Mesodermal cell (in vitro differentiated cells): ENCODE data around the gene DPP8.
A peak's percentile ranks its signal among the peaks of the same experiment; 100 is the strongest.

Source experiments
- H3K27ac ChIP-seq: 2 replicates; pipeline ENCODE4 v1.7.0; 2013; ENCODE audit warnings: mild to moderate bottlenecking, low read depth, low read length, moderate library complexity; ENCODE audit not compliant: severe bottlenecking
- H3K36me3 ChIP-seq: 2 replicates; pipeline ENCODE4 v1.7.1; 2013; ENCODE audit warnings: mild to moderate bottlenecking, low read length, moderate library complexity; ENCODE audit not compliant: control insufficient read depth, insufficient read depth
- H3K4me1 ChIP-seq: one replicate; pipeline ENCODE4 v1.7.1; 2013; ENCODE audit warnings: mild to moderate bottlenecking, low read length; ENCODE audit not compliant: insufficient read depth, control insufficient read depth, poor library complexity, severe bottlenecking
- H3K4me3 ChIP-seq: 2 replicates; pipeline ENCODE4 v1.7.0; 2013; ENCODE audit warnings: low read length, control low read depth, mild to moderate bottlenecking; ENCODE audit not compliant: insufficient read depth, poor library complexity, severe bottlenecking; ENCODE audit errors: extremely low read depth
- H3K9me3 ChIP-seq: 2 replicates; pipeline ENCODE4 v1.7.1; 2013; ENCODE audit warnings: mild to moderate bottlenecking, low read length, moderate library complexity; ENCODE audit not compliant: control insufficient read depth
- WGBS, 2 experiments: methylation state at CpG; one replicate each; pipeline ENCODE4 v1.1.5; 2013; ENCODE audit warnings: missing lambda C conversion rate in 2 of 2; ENCODE audit not compliant: insufficient coverage in 2 of 2; 5-methylcytosine and 5-hydroxymethylcytosine counted together

The DPP8 gene

DNA sequence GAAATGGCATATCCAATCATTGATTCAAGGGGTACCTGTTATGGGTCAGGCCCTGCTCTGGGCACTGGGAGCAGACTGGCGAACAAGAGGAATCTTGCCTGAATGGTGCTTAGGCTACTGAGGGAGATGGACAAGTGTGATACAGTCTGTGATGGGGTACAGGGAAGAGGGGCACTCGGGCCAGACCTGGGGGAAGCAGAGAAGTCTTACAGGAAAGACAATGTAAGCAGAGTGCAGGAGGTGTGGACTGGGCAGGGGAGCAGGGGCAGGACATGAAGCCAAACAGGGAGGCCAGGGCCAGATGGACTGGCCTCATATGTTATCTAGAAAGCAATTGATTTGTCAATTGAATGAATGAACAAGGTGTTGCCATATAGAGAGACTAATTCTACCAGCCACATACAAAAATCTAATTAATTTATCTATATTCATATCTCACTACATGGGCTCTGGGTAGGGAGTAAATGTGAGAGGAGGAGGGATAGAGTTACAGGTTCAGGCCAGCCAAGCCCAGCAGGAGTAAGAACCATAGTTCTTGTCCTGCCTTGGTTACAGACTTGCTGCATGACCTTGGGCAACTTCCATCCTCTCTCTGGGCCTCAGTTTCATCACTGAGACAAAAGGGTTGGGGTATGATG is 91.2 kb downstream of the DPP8 start:
- Histone ChIP-seq H3K9me3 (no peaks in the 10 kb centered on the region), H3K27ac (no peak overlapping the region), H3K36me3 (no peaks in the 10 kb centered on the region), H3K4me1 (no peaks in the 10 kb centered on the region), H3K4me3 (no peak overlapping the region)
- 92 to 93% methylated on average over 2 of the region's 2 CpGs for WGBS, 2 experiments

DNA sequence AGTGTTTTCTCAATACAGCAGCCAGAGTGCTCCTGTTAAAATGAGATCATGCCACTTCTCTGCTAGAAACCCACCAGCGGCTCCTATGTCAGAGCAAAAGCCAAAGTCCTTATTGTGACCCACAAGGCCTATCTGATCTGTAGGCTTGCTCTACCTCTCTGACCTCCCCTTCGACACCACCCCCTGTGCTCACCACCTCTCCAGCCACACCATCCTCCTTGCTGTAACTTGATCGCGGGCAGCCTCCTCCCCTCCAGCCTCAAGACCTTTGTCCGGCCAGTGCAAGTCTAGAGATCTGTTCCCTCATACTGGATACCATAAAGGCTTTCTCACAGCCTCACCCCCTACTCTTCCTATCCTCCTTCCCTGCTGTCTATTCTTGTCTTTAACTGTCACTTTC is 92.8 kb downstream of the DPP8 start:
- Histone ChIP-seq H3K27ac (no peak overlapping the region), H3K4me1 (peaks cover 10% of the 10 kb centered on the region), H3K4me3 (no peak overlapping the region), H3K36me3 (no peaks in the 10 kb centered on the region), H3K9me3 (no peaks in the 10 kb centered on the region)
- 62 to 74% methylated on average over 5 of the region's 5 CpGs for WGBS, 2 experiments

DNA sequence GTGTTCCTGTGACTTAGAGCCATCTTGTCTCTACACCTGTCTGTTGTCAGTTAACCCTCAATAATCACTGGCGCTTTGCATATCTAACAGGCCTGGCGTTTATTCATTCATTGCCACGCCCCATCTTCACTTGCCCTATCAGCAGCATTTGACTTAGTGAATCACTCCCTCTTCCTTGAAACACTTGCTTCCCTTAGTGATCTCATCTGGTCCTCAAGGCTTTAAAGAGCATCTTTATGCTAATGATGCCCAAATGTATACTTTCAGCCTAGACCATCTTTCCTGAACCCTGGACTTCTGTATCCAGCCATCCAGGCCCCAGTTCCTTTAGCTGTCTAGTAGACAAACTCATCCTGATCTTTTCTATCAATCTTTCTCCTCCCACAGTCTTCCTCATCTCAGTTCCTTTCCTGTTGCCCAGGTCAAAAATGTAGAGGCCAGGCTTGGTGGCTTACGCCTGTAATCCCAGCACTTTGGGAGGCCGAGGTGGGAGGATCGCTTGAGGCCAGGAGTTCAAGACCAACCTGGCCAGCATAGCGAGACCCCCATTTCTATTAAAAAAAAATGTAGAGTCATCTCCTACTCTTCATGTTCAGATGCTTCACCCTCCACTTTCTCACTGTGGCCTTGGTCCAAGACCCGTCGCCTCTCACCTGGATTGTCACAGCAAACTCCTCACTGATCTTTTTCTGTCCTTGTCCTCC is 93.4 kb downstream of the DPP8 start:
- no peaks in the 10 kb centered on the region for H3K36me3 ChIP-seq
- no peaks in the 10 kb centered on the region for H3K9me3 ChIP-seq
- no peak overlapping the region for H3K4me3 ChIP-seq
- no peak overlapping the region for H3K27ac ChIP-seq
- 88 to 92% methylated on average over 7 to 9 of the region's 9 CpGs for WGBS, 2 experiments
- H3K4me1 ChIP-seq = peaks cover 10% of the 10 kb centered on the region

DNA sequence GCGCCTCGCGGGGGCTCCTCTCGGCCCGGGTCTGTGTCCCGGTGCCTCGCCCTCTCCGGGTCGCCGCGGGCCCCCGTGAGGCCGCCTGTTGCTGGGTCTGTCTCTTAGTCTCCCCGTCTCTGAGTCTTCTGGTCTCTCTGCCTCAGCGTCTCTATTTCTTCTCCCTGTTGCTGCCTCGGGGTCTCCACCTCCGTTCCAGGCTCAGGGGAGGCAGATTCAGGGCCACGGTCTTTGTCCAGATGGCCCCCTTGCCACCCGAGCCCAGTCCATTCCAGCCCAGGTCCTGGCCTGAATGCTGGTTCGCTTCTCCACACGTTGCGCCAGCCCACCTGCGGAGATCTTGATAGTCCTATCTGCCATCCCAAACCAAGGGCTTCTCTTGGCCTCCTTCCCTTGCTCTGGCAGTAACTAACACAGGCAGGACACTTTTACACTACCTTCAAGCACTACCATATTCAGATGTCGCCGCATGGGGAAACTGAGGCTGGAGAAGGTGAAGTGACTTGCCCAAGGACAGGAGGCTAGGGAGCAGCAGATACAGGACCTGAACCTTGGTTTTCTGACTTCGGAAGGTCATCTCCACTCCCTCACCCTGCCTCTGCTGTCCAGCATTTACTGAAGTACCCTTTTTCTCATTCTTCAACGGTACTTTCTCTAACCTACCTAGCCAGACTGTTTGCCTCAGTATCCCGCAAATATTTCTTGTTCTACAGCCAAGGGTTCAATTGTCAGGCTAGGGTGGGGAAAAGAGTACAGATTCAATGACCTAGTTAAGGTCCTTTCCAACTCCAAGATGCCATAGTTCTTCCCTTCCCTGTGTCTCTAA is 94.1 kb downstream of the DPP8 start:
- H3K4me1 ChIP-seq = peaks cover 13% of the 10 kb centered on the region
- H3K9me3 ChIP-seq = no peaks in the 10 kb centered on the region
- H3K36me3 ChIP-seq = no peaks in the 10 kb centered on the region
- peak overlapping the region; percentile 49 for H3K4me3 ChIP-seq
- no peak overlapping the region for H3K27ac ChIP-seq
- WGBS, 2 experiments = 17% methylated on average over 21 to 27 of the region's 28 CpGs

DNA sequence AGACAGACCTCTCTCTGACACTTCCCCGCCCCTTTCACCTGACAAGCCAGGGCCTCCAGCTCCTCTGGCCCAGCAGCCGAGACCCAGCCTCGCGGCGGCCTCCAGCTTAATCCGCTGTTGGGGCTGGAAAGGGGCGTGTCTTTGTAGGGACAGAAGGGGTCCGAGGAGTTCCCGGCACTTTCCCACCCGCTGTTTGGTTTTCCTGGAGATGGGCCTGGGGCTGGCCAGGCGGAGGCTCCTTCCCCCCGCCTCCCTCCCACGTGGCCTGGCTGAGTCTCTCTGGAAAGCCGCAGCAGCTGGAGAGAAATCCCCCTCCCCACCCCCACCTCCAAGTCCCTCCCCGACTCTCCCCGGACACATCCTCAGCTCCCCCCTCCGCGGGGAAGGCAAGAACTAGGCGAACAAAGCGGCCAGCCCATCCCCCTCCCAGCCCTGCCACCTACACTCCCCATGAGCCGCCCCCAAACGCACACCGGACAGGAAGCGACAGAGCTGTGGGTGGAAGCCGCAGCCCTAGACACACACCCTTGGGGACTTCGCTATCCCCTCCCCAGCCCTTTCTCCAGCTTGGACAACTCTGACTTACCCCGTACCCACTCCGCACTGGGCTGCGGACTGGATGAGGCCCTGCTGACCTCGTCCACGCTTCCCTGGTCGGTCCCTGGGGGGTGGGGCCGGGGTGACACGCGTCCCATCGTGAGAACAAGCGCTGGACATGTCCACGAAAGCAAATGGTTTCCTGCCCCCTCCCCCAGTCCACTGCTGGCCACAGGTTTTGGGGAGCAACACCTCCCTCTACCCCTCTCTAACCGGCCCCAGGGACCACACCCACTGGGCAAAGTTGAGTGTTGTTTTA is 95.9 kb downstream of the DPP8 start:
- peak overlapping the region; percentile 92 for H3K27ac ChIP-seq
- peaks cover 24% of the 10 kb centered on the region for H3K4me1 ChIP-seq
- no peaks in the 10 kb centered on the region for H3K36me3 ChIP-seq
- no peaks in the 10 kb centered on the region for H3K9me3 ChIP-seq
- WGBS, 2 experiments = 0 to 1% methylated on average over 14 to 28 of the region's 39 CpGs
- H3K4me3 ChIP-seq = peak overlapping the region; percentile 71

DNA sequence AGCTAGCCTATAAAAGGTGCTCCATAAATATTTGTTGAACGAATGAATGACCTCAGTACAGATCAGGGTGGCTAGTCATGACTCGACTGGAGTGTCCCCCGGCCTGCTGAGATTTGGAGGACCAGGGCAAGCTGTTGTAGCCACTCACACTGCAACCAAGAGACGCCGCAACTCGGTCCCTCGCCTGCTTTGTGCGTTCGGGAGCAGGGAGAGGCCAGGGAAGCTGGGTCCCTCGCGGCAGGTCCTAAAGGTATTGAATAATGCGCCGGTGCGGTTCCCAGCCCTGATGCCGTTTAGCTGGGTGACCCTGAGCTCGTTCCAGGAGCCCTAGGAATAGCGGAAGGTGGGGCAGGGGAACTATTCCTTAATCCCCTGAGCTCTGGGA is 96.5 kb downstream of the DPP8 start:
- H3K27ac ChIP-seq = peak overlapping the region; percentile 92
- no peaks in the 10 kb centered on the region for H3K36me3 ChIP-seq
- peak overlapping the region; percentile 71 for H3K4me3 ChIP-seq
- 8 to 19% methylated on average over 9 to 17 of the region's 17 CpGs for WGBS, 2 experiments
- H3K4me1 ChIP-seq = peaks cover 28% of the 10 kb centered on the region
- H3K9me3 ChIP-seq = no peaks in the 10 kb centered on the region

DNA sequence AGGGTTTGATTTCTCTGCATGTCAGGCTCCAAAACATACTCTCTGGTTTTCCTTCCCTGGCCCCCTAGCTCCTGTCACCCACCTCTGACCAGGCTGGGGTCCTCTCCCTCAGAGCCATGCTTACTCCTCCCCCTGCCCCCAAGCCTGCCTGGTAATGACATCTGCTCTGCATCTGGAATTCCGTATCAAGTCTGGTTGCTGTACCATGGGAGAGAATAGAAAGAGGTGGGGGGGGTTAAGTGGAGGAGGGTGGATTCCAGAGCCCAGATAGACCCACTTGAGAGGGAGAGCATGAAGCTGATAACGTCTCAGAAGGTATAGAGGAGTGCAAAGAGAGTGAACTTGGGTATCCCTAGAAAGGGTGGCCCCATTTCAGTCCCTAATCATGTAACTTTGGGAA is 98.9 kb downstream of the DPP8 start:
- H3K4me1 ChIP-seq = peaks cover 39% of the 10 kb centered on the region

DNA sequence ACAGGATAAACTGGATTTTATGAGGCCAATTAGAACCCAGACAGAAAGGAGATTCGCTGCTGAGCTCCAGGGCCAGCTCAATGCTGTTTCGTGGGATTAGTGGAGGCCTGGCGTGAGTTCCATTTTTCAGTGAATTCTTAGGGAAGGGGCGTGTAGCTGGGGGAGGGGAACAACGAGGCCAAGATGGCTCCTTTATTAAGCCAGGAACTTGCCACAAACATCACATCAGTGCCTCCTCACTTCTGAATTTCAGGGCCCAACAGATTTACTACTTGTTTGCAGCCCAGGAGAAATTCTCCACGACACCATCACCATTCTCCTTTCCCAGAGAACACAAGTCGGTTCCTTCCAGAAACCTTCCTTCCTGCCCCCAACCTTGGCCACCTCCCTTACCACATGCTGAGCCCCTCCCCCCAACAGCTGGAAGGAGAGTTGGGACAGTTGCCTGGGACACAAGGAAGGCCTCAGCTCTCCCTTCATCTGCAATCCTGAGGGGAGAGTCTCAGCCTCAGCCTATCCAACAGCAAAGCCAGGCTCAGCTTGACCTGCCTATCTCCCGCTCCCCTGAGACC is 100.6 kb downstream of the DPP8 start:
- Histone ChIP-seq H3K4me1 (peaks cover 39% of the 10 kb centered on the region), H3K36me3 (no peaks in the 10 kb centered on the region), H3K9me3 (no peaks in the 10 kb centered on the region), H3K27ac (peak overlapping the region; percentile 65), H3K4me3 (no peak overlapping the region)
- WGBS, 2 experiments = 9 to 25% methylated on average over 4 to 7 of the region's 8 CpGs

More for the DNA sequence above, 98.9 kb downstream of the DPP8 start:
- Histone ChIP-seq H3K9me3 (no peaks in the 10 kb centered on the region), H3K36me3 (no peaks in the 10 kb centered on the region), H3K4me3 (no peak overlapping the region), H3K27ac (no peak overlapping the region)
- WGBS, 2 experiments = 83 to 85% methylated on average over 2 of the region's 2 CpGs

DNA sequence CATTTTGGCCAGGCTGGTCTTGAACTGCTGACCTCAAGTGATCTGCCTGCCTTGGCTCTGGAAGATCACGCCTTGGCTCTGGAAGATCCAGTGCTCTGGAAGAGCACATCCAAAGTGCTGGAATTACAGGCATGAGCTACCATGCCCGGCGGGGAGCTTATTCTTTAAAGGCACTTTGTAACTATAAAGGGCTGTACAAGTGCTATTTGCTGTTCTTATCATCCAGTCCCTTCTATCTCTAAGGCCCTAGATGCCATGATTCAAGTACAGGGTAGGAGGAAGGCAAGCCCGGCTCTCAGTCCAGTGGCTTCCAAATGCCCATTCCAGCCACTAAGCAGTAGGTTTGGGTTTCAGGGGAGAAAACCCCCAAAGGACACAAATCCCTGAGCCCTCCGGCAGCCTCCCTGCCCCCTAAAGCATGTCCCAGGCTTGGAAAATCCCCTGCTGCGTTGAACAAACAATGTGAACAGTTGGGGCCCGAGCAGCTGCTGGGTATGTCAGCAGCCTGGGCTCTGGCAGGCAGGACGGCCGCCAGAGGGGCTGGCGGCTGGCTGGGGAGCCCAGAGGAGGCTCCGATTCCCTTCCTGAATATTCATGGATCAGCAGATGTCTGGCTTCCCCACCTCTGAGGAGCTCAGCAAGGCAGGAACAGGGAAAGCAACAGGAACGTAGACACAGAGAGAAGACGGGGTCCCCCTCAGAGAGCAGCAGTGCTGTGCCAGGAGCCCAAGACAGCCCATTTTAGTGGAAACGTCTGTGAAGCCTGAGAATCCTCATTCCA is 102.5 kb downstream of the DPP8 start:
- no peaks in the 10 kb centered on the region for H3K9me3 ChIP-seq
- no peak overlapping the region for H3K4me3 ChIP-seq
- WGBS, 2 experiments = 14 to 19% methylated on average over 10 to 12 of the region's 14 CpGs
- H3K4me1 ChIP-seq = peaks cover 34% of the 10 kb centered on the region
- no peaks in the 10 kb centered on the region for H3K36me3 ChIP-seq
- H3K27ac ChIP-seq = peak overlapping the region; percentile 87
